MCF 10A (cell line): Measurements from ENCODE around the gene RGL2. TPM values are rescaled to one million over a fixed set of nuclear protein-coding genes. Genes with fewer than 3 reads are reported as not detected.

ENCODE experiments used
- microRNA-seq: library from miRNA; unstranded; fragments of <30 nt; microRNA quantifications from one replicate; pipeline ENCODE4 v1.2.0, GENCODE V29; 2022
- total RNA-seq: library from RNA; stranded (reverse); gene quantifications from 2 replicates; pipeline ENCODE4 v1.2.3, GENCODE V29; 2022

The RGL2 gene
- total RNA-seq, 1 experiment from 2014 or later: 30.4 TPM

Small RNA genes within 50 kb of the gene (microRNA-seq; reads per million reads assigned to microRNA genes)
- gene MIR6834 (not detected), gene MIR6873 (not detected)

Other genes with a start within 250 kb of the RGL2 start
- gene HLA-DPA1, start 225.3 kb downstream of the RGL2 start, total RNA-seq: not detected in 2 replicates
- not detected in 2 replicates for gene HLA-DPB1, start 223.0 kb downstream of the RGL2 start, total RNA-seq
- gene COL11A2, start 106.5 kb downstream of the RGL2 start, total RNA-seq: 0.91 and 1.5 TPM in 2 replicates
- gene RXRB, start 98.3 kb downstream of the RGL2 start, total RNA-seq: 29.6 and 35.1 TPM in 2 replicates
- 118 and 187 TPM in 2 replicates for gene SLC39A7, start 98.1 kb downstream of the RGL2 start, total RNA-seq
- 26.4 and 26.6 TPM in 2 replicates for gene HSD17B8, start 94.3 kb downstream of the RGL2 start, total RNA-seq
- 45.4 and 48.3 TPM in 2 replicates for gene RING1, start 90.4 kb downstream of the RGL2 start, total RNA-seq
- gene VPS52, start 27.1 kb downstream of the RGL2 start, total RNA-seq: 47.8 and 49.7 TPM in 2 replicates
- 4,063 and 4,680 TPM in 2 replicates for gene RPS18, start 26.9 kb downstream of the RGL2 start, total RNA-seq
- gene B3GALT4, start 21.8 kb downstream of the RGL2 start, total RNA-seq: 0.37 and 0.58 TPM in 2 replicates
- 53.1 and 57.0 TPM in 2 replicates for gene WDR46, start 9.7 kb downstream of the RGL2 start, total RNA-seq
- gene PFDN6, start 9.3 kb downstream of the RGL2 start, total RNA-seq: 54.7 and 67.1 TPM in 2 replicates
- gene TAPBP, start 15.1 kb upstream of the RGL2 start, total RNA-seq: 84.9 and 87.9 TPM in 2 replicates
- 12.3 and 15.5 TPM in 2 replicates for gene ZBTB22, start 18.8 kb upstream of the RGL2 start, total RNA-seq
- 39.7 and 47.7 TPM in 2 replicates for gene DAXX, start 24.0 kb upstream of the RGL2 start, total RNA-seq
- 20.3 and 27.1 TPM in 2 replicates for gene KIFC1, start 92.9 kb upstream of the RGL2 start, total RNA-seq
- gene PHF1, start 112.1 kb upstream of the RGL2 start, total RNA-seq: 28.9 and 33.9 TPM in 2 replicates
- gene CUTA, start 119.2 kb upstream of the RGL2 start, total RNA-seq: 212 and 231 TPM in 2 replicates
- 6.7 and 9.9 TPM in 2 replicates for gene SYNGAP1, start 121.1 kb upstream of the RGL2 start, total RNA-seq
- gene ZBTB9, start 155.6 kb upstream of the RGL2 start, total RNA-seq: 7.5 and 8.3 TPM in 2 replicates